Measurements from ENCODE around the gene FBXW5.

DNA sequence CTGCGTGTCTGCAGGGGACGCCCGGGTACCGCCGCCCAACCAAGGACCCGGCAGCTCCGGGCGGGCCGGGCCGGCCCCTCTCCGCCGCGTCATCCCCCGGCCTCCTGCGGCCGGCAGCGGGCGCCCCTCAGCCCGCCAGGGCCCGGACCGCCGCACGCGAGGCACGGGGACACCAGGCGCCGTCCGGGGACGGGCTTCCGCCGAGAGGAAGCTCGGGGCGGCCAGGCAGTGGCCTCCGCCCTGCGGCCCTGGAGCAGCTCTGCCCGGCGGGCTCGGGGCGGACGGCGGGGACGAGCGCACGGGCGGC, 373 bp downstream of the FBXW5 start:
- TF ChIP-seq, protein P1, sequence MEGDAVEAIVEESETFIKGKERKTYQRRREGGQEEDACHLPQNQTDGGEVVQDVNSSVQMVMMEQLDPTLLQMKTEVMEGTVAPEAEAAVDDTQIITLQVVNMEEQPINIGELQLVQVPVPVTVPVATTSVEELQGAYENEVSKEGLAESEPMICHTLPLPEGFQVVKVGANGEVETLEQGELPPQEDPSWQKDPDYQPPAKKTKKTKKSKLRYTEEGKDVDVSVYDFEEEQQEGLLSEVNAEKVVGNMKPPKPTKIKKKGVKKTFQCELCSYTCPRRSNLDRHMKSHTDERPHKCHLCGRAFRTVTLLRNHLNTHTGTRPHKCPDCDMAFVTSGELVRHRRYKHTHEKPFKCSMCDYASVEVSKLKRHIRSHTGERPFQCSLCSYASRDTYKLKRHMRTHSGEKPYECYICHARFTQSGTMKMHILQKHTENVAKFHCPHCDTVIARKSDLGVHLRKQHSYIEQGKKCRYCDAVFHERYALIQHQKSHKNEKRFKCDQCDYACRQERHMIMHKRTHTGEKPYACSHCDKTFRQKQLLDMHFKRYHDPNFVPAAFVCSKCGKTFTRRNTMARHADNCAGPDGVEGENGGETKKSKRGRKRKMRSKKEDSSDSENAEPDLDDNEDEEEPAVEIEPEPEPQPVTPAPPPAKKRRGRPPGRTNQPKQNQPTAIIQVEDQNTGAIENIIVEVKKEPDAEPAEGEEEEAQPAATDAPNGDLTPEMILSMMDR (conservative IDR thresholded peaks at IDR 0.05; ENCODE audit: low read depth in 2 of 2): no peak; a peak in 1 of 4 replicates
- TF ChIP-seq EZH2 (IDR thresholded peaks at IDR 0.05; ENCODE audit: low read depth, unreplicated experiment) (no peak), REST (IDR thresholded peaks at IDR 0.05; ENCODE audit: unreplicated experiment) (no peak), POLR2AphosphoS5 (IDR thresholded peaks at IDR 0.05; ENCODE audit: low read depth) (no peak), JUNB (IDR thresholded peaks at IDR 0.05; ENCODE audit: unreplicated experiment) (no peak), STAT1 (IDR thresholded peaks at IDR 0.05; ENCODE audit: unreplicated experiment) (no peak), ZNF331 (CRISPR knock-in tag; IDR thresholded peaks at IDR 0.05; ENCODE audit: low read depth) (no peak), EZH2phosphoT487 (IDR thresholded peaks at IDR 0.05; ENCODE audit: unreplicated experiment) (no peak), CREB1 (CRISPR knock-in tag; IDR thresholded peaks at IDR 0.05; ENCODE audit: low read depth) (0 out of 2 replicates have a peak, but pooled peaks have one; percentile 44), ZNF462 (CRISPR knock-in tag; IDR thresholded peaks at IDR 0.05) (no peak)
